KMS-11 (cell line): ENCODE data around the gene GINS2.

Source experiments
- H2AFZ ChIP-seq: fragments of 200-600 bp; sonication (generic); 2 replicates; pipeline ENCODE4 v1.6.1; 2016; ENCODE audit warnings: antibody characterized with exemption, mixed run types, low read depth
- H3K27ac ChIP-seq: fragments of 200-600 bp; sonication (generic); 2 replicates; pipeline ENCODE4 v1.6.1; 2016; ENCODE audit warnings: mild to moderate bottlenecking, mixed run types
- H3K27me3 ChIP-seq: fragments of 200-600 bp; sonication (generic); 2 replicates; pipeline ENCODE4 v1.6.1; 2017; ENCODE audit warnings: mild to moderate bottlenecking, low read depth, mixed run types, moderate library complexity; ENCODE audit not compliant: insufficient read depth
- H3K36me3 ChIP-seq: fragments of 200-600 bp; sonication (generic); 2 replicates; pipeline ENCODE4 v1.6.1; 2017; ENCODE audit warnings: mild to moderate bottlenecking, mixed run types; ENCODE audit not compliant: insufficient read depth
- H3K4me1 ChIP-seq: fragments of 200-600 bp; sonication (generic); 2 replicates; pipeline ENCODE4 v1.6.1; 2016; ENCODE audit warnings: mild to moderate bottlenecking, low read depth, mixed run types; ENCODE audit not compliant: poor library complexity, severe bottlenecking
- H3K4me2 ChIP-seq: fragments of 200-600 bp; sonication (generic); 2 replicates; pipeline ENCODE4 v1.7.0; 2016; ENCODE audit warnings: mild to moderate bottlenecking, mixed run types
- H3K4me3 ChIP-seq: fragments of 200-600 bp; sonication (generic); IDR thresholded peaks from 2 replicates; pipeline ENCODE4 v1.6.1; 2017; ENCODE audit warnings: low read depth, low read length, mixed read lengths; ENCODE audit not compliant: insufficient read depth
- H3K79me2 ChIP-seq: fragments of 200-600 bp; sonication (generic); 2 replicates; pipeline ENCODE4 v1.6.1; 2016; ENCODE audit warnings: low read depth, mixed run types; ENCODE audit not compliant: insufficient read depth
- H3K9ac ChIP-seq: fragments of 200-600 bp; sonication (generic); 2 replicates; pipeline ENCODE4 v1.6.1; 2016; ENCODE audit warnings: mild to moderate bottlenecking, mixed run types
- H4K20me1 ChIP-seq: fragments of 200-600 bp; sonication (generic); 2 replicates; pipeline ENCODE4 v1.6.1; 2016; ENCODE audit warnings: mild to moderate bottlenecking, mixed run types; ENCODE audit not compliant: insufficient read depth
- CTCF ChIP-seq: fragments of 200-600 bp; sonication (generic); conservative IDR thresholded peaks from 2 replicates; pipeline ENCODE4 v1.6.1; 2017; ENCODE audit warnings: low read depth, mild to moderate bottlenecking, antibody characterized with exemption, low read length, moderate library complexity, mixed read lengths

GINS2 gene

GRCh38 chr16:85631802-85632393 is 56.9 kb downstream of the GINS2 start:
- TF ChIP-seq CTCF, result no peak
- no peak overlapping the region for H2AFZ ChIP-seq
- H4K20me1 ChIP-seq, result no peaks in the 10 kb centered on the region
- H3K9ac ChIP-seq, result no peak overlapping the region
- H3K36me3 ChIP-seq, result no peaks in the 10 kb centered on the region
- no peak overlapping the region for H3K4me3 ChIP-seq
- no peaks in the 10 kb centered on the region for H3K27me3 ChIP-seq
- no peak overlapping the region for H3K4me2 ChIP-seq
- H3K79me2 ChIP-seq, result peaks cover 26% of the 10 kb centered on the region; the same call in 1 of the 2 replicates
- no peaks in the 10 kb centered on the region for H3K4me1 ChIP-seq
- no peak overlapping the region for H3K27ac ChIP-seq

DNA sequence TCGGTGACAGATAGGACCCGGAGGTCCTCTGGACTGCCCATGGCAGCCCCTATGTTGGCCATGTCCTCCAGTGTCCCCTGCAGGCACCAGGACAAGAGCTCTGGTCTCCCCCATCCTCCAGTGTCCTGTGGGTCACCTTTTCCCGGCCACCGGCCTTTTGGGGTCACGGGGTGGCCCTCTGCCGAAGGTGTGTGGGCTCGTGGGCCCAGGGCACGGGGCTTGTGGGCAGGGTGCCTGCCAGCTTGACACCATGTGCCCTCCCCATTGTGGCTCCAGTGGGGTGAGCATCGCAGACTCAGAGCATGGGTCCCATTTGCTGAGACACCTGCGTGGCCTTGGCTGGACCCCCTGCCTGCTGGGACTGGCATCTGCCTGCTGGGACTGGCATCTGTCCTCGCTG is 57.5 kb downstream of the GINS2 start:
- Histone ChIP-seq H3K9ac (no peak overlapping the region), H3K27me3 (no peaks in the 10 kb centered on the region), H3K27ac (no peak overlapping the region), H4K20me1 (no peaks in the 10 kb centered on the region), H2AFZ (no peak overlapping the region), H3K79me2 (peaks cover 26% of the 10 kb centered on the region; the same call in 1 of the 2 replicates), H3K4me3 (no peak overlapping the region), H3K36me3 (no peaks in the 10 kb centered on the region), H3K4me2 (no peak overlapping the region), H3K4me1 (no peaks in the 10 kb centered on the region)
- no peak for TF ChIP-seq CTCF

GRCh38 chr16:85629853-85630252 is 58.9 kb downstream of the GINS2 start:
- H3K79me2 ChIP-seq, result peaks cover 33% of the 10 kb centered on the region; the same call in 1 of the 2 replicates
- no peak for TF ChIP-seq CTCF
- no peak overlapping the region for H3K4me2 ChIP-seq
- no peaks in the 10 kb centered on the region for H4K20me1 ChIP-seq
- no peak overlapping the region for H3K27ac ChIP-seq
- no peak overlapping the region for H2AFZ ChIP-seq
- no peaks in the 10 kb centered on the region for H3K27me3 ChIP-seq
- H3K4me3 ChIP-seq, result no peak overlapping the region
- H3K4me1 ChIP-seq, result no peaks in the 10 kb centered on the region
- no peaks in the 10 kb centered on the region for H3K36me3 ChIP-seq
- no peak overlapping the region for H3K9ac ChIP-seq

DNA sequence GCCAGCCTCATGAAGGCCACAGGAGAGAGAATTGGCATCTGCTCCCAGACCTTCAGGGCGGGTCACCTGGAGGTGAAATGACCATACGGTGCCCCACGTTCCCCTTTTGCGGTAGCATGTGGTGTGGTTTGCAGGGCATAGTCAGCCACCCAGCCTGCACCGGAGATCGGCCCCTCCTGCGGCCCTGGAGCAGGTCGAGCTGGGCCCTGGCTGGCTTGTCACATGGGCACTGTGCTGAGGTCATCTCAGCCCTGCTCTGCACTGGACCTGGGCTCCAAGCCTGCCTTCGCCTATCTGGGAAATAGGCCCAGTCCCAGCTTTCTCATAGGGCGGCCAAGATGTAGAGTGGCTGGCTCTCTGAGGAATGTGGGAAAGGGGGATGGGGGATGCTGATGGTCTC is 59.4 kb downstream of the GINS2 start:
- Histone ChIP-seq H3K27me3 (no peaks in the 10 kb centered on the region), H3K4me3 (no peak overlapping the region), H3K36me3 (no peaks in the 10 kb centered on the region), H4K20me1 (no peaks in the 10 kb centered on the region), H3K4me1 (no peaks in the 10 kb centered on the region), H3K9ac (no peak overlapping the region), H2AFZ (no peak overlapping the region), H3K79me2 (peaks cover 38% of the 10 kb centered on the region; the same call in 1 of the 2 replicates), H3K27ac (no peak overlapping the region), H3K4me2 (no peak overlapping the region)
- TF ChIP-seq CTCF, result no peak
